ENCODE data around the gene THSD4.

DNA sequence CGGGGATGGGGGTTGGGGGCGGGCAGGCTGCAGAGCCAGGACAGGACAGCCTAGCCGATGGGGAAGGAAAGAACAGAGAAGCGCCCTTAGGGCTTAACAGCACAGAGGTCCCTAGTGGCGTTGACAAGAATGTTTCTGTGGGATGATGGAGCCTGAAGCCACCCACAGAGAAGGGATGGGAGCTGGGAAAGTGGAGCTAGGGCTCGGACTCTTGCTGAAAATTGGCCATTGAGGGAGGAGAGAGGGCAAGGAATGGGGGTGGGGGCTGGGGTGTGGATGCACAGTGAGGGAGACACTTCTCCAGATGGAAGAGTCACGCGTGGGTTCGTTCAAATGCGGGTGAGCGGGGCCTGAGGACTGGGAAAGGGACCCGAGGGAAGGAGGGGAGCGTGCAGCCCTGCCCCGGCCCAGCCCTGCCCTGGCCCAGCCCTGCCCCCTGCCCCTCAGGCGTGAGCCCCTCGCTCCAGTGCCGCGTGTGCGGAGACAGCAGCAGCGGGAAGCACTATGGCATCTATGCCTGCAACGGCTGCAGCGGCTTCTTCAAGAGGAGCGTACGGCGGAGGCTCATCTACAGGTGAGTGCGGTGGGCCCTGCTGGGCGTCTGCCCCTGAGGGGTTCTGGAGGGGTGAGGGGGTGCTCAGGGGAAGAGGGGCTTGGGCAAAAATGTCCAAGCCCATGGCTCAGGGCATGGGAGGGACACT lies 695.9 kb downstream of the THSD4 start:
- TF ChIP-seq, protein P1, sequence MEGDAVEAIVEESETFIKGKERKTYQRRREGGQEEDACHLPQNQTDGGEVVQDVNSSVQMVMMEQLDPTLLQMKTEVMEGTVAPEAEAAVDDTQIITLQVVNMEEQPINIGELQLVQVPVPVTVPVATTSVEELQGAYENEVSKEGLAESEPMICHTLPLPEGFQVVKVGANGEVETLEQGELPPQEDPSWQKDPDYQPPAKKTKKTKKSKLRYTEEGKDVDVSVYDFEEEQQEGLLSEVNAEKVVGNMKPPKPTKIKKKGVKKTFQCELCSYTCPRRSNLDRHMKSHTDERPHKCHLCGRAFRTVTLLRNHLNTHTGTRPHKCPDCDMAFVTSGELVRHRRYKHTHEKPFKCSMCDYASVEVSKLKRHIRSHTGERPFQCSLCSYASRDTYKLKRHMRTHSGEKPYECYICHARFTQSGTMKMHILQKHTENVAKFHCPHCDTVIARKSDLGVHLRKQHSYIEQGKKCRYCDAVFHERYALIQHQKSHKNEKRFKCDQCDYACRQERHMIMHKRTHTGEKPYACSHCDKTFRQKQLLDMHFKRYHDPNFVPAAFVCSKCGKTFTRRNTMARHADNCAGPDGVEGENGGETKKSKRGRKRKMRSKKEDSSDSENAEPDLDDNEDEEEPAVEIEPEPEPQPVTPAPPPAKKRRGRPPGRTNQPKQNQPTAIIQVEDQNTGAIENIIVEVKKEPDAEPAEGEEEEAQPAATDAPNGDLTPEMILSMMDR (IDR thresholded peaks at IDR 0.05; ENCODE audit: low read length), result no peak
- TF ChIP-seq EZH2 (IDR thresholded peaks at IDR 0.05; ENCODE audit: borderline replicate concordance, low read length), result no peak
